ENCODE data around the gene SLX4. TPM values are rescaled to one million over a fixed set of nuclear protein-coding genes. Genes with fewer than 3 reads are reported as not detected.

Gene SLX4
- total RNA-seq, 1 experiment from 2014 or later, result 5.9 TPM

DNA sequence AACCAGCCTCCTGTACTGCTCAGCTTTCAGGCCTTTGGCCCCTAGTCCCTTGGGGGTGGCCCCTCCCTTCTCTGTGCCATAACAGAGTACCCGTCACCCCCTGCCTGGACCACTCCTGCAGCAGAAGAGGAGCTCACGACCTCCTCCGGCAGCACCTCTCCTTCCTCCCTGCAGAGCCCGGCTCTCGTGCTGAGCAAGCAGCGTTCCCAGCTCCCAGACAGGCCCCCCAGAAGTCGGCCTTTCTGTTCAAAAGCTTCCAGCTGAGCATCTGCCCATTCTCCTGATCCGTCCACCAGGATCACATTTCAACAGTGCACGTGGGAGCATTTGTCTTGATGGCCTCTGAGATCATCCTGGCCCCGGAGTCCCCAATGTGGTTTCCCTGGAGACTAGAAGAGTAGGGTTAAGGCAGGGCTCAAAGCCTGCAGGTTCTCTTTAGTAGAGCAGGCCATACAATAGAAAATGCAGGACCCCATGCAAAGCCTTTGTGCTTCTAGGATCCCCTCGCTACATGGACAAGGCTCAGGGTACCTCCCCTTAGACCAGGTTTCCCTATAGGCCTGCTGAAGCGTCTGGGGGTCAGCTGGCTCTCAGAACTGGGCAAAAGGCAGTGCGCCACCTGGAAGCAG lies 69.8 kb downstream of the SLX4 start:
- no peak overlapping the region for H3K4me3 Mint-ChIP-seq (ENCODE audit: unreplicated experiment)
- no peak overlapping the region for H3K27ac Mint-ChIP-seq (ENCODE audit: low read depth, unreplicated experiment)
- POLR2A ChIA-PET, result no interaction called here
- no peak for DNase-seq (ENCODE audit: unreplicated experiment)
- no peaks in the 10 kb centered on the region for H3K27me3 Mint-ChIP-seq (ENCODE audit: insufficient read depth, unreplicated experiment)
- no peaks in the 10 kb centered on the region for H3K9me3 Mint-ChIP-seq (ENCODE audit: unreplicated experiment)
- peaks cover 23% of the 10 kb centered on the region for H3K36me3 Mint-ChIP-seq (ENCODE audit: insufficient read depth, unreplicated experiment)
- CTCF ChIA-PET, result interaction anchor here (1.4 kb wide), 1 partner anchor 14 kb away, joined by 4 read pairs; no protein-coding TSS in a partner anchor
- TF ChIP-seq, protein P1, sequence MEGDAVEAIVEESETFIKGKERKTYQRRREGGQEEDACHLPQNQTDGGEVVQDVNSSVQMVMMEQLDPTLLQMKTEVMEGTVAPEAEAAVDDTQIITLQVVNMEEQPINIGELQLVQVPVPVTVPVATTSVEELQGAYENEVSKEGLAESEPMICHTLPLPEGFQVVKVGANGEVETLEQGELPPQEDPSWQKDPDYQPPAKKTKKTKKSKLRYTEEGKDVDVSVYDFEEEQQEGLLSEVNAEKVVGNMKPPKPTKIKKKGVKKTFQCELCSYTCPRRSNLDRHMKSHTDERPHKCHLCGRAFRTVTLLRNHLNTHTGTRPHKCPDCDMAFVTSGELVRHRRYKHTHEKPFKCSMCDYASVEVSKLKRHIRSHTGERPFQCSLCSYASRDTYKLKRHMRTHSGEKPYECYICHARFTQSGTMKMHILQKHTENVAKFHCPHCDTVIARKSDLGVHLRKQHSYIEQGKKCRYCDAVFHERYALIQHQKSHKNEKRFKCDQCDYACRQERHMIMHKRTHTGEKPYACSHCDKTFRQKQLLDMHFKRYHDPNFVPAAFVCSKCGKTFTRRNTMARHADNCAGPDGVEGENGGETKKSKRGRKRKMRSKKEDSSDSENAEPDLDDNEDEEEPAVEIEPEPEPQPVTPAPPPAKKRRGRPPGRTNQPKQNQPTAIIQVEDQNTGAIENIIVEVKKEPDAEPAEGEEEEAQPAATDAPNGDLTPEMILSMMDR (IDR thresholded peaks at IDR 0.05; ENCODE audit: unreplicated experiment), result no peak
- intact Hi-C loops (cut with micrococcal nuclease), result no loop called here
- no TSS peak for BruUV-seq (replicated peaks)
- H3K4me1 Mint-ChIP-seq (ENCODE audit: insufficient read depth, unreplicated experiment), result no peaks in the 10 kb centered on the region

DNA sequence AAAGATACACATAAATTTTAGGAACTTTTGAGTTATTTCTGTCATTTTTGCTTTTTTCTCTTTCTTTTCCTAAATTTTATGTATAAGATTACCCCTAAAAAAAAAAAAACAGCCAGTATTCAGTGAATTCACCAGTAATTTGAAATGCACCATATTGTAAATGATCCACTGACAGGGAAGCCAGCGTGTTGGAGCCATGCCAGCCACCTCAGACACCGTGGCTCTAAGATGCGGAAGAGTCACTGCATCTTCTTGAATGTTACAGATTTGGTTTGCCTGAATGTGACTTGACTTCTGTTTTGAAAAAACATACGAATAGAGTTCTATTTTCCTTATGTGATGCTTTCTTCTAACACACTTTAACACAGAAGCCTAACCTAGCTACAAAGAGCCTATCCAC lies 73.2 kb downstream of the SLX4 start:
- intact Hi-C loops (cut with micrococcal nuclease), result no loop called here
- TF ChIP-seq, protein P1 (IDR thresholded peaks at IDR 0.05; ENCODE audit: unreplicated experiment), result no peak
- Mint-ChIP-seq H3K9me3 (ENCODE audit: unreplicated experiment) (no peaks in the 10 kb centered on the region), H3K27me3 (ENCODE audit: insufficient read depth, unreplicated experiment) (no peaks in the 10 kb centered on the region), H3K36me3 (ENCODE audit: insufficient read depth, unreplicated experiment) (peaks cover 43% of the 10 kb centered on the region), H3K4me3 (ENCODE audit: unreplicated experiment) (no peak overlapping the region), H3K4me1 (ENCODE audit: insufficient read depth, unreplicated experiment) (no peaks in the 10 kb centered on the region), H3K27ac (ENCODE audit: low read depth, unreplicated experiment) (no peak overlapping the region)
- ChIA-PET CTCF (no interaction called here), POLR2A (no interaction called here)
- BruUV-seq (replicated peaks), result no TSS peak
- no peak for DNase-seq (ENCODE audit: unreplicated experiment)

DNA sequence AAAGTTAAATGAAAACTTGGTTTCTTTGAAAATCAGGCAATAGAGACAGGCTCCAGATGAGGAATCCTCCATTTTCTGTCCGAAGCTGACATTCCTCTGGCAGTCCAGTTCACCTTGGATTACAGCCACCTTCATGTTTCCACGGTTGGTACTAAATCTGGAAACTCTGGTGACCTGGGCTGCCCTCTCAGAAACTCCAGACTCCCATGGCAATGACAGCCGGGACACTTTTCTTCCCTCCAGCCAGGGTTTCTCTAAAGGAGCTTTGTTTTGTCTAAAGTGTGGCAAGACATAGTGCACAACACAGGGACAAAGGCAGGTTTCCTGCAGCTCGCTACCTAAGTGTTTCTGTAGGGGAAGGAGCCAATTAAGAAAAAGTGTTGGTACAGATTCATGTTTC lies 74.6 kb downstream of the SLX4 start:
- no TSS peak for BruUV-seq (replicated peaks)

DNA sequence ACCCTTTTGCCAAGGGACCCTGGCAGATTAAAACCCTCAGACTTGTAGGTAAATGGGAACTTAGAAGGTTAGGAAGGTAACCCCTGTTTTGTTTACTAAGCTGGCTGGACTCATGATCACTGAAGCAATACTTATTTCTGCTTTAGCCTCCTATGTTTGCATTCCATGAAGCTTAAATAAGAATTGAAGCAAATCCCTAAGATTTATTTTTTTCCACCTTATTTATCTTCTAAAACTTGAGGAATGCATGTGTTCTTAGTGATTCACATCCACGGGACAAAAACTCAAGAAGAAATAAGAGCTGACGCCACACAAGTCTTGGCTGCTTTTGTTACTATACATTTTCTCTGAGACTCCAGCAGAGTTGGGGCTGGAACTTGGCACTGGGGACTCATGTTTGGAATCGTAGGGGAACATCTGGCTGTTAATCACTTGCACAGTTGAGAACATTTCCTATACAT lies 75.1 kb downstream of the SLX4 start:
- Mint-ChIP-seq H3K9me3 (ENCODE audit: unreplicated experiment) (no peaks in the 10 kb centered on the region), H3K4me1 (ENCODE audit: insufficient read depth, unreplicated experiment) (no peaks in the 10 kb centered on the region), H3K27ac (ENCODE audit: low read depth, unreplicated experiment) (no peak overlapping the region), H3K4me3 (ENCODE audit: unreplicated experiment) (no peak overlapping the region), H3K36me3 (ENCODE audit: insufficient read depth, unreplicated experiment) (peaks cover 57% of the 10 kb centered on the region), H3K27me3 (ENCODE audit: insufficient read depth, unreplicated experiment) (no peaks in the 10 kb centered on the region)
- intact Hi-C loops (cut with micrococcal nuclease), result no loop called here
- TSS peak; percentile 56 for BruUV-seq (replicated peaks)
- POLR2A ChIA-PET, result no interaction called here
- TF ChIP-seq, protein P1 (IDR thresholded peaks at IDR 0.05; ENCODE audit: unreplicated experiment), result no peak
- CTCF ChIA-PET, result interaction anchor here (0.6 kb wide), 1 partner anchor 27 kb away, joined by 4 read pairs; no protein-coding TSS in a partner anchor
- no peak for DNase-seq (ENCODE audit: unreplicated experiment)

More for the DNA sequence above, 74.6 kb downstream of the SLX4 start:
- TF ChIP-seq, protein P1 (IDR thresholded peaks at IDR 0.05; ENCODE audit: unreplicated experiment), result no peak
- POLR2A ChIA-PET, result no interaction called here
- no peaks in the 10 kb centered on the region for H3K4me1 Mint-ChIP-seq (ENCODE audit: insufficient read depth, unreplicated experiment)
- H3K36me3 Mint-ChIP-seq (ENCODE audit: insufficient read depth, unreplicated experiment), result peaks cover 57% of the 10 kb centered on the region
- H3K4me3 Mint-ChIP-seq (ENCODE audit: unreplicated experiment), result no peak overlapping the region
- H3K27ac Mint-ChIP-seq (ENCODE audit: low read depth, unreplicated experiment), result no peak overlapping the region
- intact Hi-C loops (cut with micrococcal nuclease), result no loop called here
- no peaks in the 10 kb centered on the region for H3K9me3 Mint-ChIP-seq (ENCODE audit: unreplicated experiment)
- no peaks in the 10 kb centered on the region for H3K27me3 Mint-ChIP-seq (ENCODE audit: insufficient read depth, unreplicated experiment)
- DNase-seq (ENCODE audit: unreplicated experiment), result no peak
- CTCF ChIA-PET, result interaction anchor here (0.6 kb wide), 1 partner anchor 155 kb away, joined by 3 read pairs; no protein-coding TSS in a partner anchor

Data from MCF 10A (cell line).